Stimulated activated naive B cell treated with anti-CD40 and anti-IgM and Interleukin-4, amounts not matched to agents 10 μg/mL and 1 μg/mL and 100 μg/mL, for 72 hours (primary cell): ENCODE measurements around the gene HDGFL2.
"Not testable (repeated sequence)": the region's sequence is repeated elsewhere in the genome, so short reads cannot be mapped to it uniquely, and the experiment has no call there.

Experiments used
- ATAC-seq, 2 donors: fragments of 150-1000 bp; cut with Tn5 transposase; replicated peaks; 2 replicates each; pipeline ENCODE4 v1.10.0; 2021; ENCODE audit warnings: moderate library complexity in 1 of 2
- DNase-seq: peaks from one replicate; pipeline ENCODE4 v3.0.0; 2021
- H3K27ac Mint-ChIP-seq: one replicate; pipeline ENCODE4 v1.8.0; 2022; ENCODE audit warnings: mild to moderate bottlenecking, mixed read lengths
- H3K27me3 Mint-ChIP-seq, 2 donors: one replicate each; pipeline ENCODE4 v1.8.0; 2022; ENCODE audit warnings: mixed read lengths in 2 of 2
- H3K36me3 Mint-ChIP-seq, 2 donors: one replicate each; pipeline ENCODE4 v1.8.0; 2022; ENCODE audit warnings: mixed read lengths in 2 of 2, mild to moderate bottlenecking in 1 of 2
- H3K4me1 Mint-ChIP-seq, 2 donors: one replicate each; pipeline ENCODE4 v1.8.0; 2022; ENCODE audit warnings: mixed read lengths in 2 of 2, mild to moderate bottlenecking in 1 of 2
- H3K4me3 Mint-ChIP-seq, 2 donors: one replicate each; pipeline ENCODE4 v1.8.0; 2022; ENCODE audit warnings: mild to moderate bottlenecking in 2 of 2, mixed read lengths in 2 of 2, moderate library complexity in 1 of 2
- H3K9me3 Mint-ChIP-seq, 2 donors: one replicate each; pipeline ENCODE4 v1.8.0; 2022; ENCODE audit warnings: mixed read lengths in 2 of 2, mild to moderate bottlenecking in 1 of 2

The HDGFL2 gene

DNA sequence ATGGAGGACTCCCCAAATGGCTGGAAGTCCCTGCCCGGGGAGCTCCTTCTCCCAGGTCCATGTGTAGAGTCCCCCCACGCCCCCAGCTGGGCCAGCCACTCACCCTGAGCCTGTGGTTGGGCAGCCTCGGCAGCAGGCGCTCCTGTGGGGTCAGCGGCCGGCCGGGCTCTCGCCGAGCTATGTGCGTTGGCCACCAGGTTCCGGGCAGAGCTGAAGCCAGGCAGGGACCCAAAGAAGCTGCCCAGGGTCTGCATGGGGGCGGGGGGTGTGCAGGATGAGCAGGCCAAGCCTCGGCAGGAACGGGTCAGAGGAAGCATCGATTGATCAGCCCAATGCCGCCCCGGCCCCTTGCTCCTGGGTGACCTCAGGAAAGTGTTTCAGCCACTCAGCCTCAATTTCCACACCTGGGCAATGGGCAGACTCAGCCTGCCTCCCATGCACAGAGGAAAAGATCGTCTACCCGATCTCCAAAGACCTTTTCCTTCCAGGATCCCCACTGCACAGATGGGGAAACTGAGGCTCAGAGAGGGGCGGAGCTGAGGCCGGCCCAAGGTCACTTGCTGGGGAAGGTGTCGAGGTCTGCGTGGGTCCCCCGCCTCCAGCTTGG lies 45.5 kb downstream of the HDGFL2 start:
- no peak for ATAC-seq
- Mint-ChIP-seq H3K4me3 (no peak overlapping the region), H3K4me1 (no peaks in the 10 kb centered on the region), H3K27me3 (peaks cover 5 to 15% of the 10 kb centered on the region in 2 donors), H3K9me3 (no peaks in the 10 kb centered on the region), H3K36me3 (no peaks in the 10 kb centered on the region), H3K27ac (no peak overlapping the region)
- DNase-seq: no peak

GRCh38 chr19:4518345-4519171 lies 46.5 kb downstream of the HDGFL2 start, which contains the start of gene PLIN4:
PLIN4 (minus strand) TSS chr19:4518486; CDS start chr19:4518272, 214 bp downstream.
- Mint-ChIP-seq H3K9me3 (no peaks in the 10 kb centered on the region), H3K27me3 (peaks cover 5 to 15% of the 10 kb centered on the region in 2 donors), H3K27ac (peak within 1 kb of the TSS; percentile 4), H3K36me3 (no peaks in the 10 kb centered on the region), H3K4me3 (no peak within 1 kb of the TSS), H3K4me1 (no peaks in the 10 kb centered on the region)
- DNase-seq (no peak), ATAC-seq (peak in 1 of 2 donors; percentile 5)

GRCh38 chr19:4519172-4519496 lies 47.0 kb downstream of the HDGFL2 start:
- Mint-ChIP-seq H3K4me3 (no peak overlapping the region), H3K27me3 (peaks cover 5 to 15% of the 10 kb centered on the region in 2 donors), H3K36me3 (no peaks in the 10 kb centered on the region), H3K4me1 (no peaks in the 10 kb centered on the region), H3K27ac (no peak overlapping the region), H3K9me3 (no peaks in the 10 kb centered on the region)
- no peak for ATAC-seq
- no peak for DNase-seq

DNA sequence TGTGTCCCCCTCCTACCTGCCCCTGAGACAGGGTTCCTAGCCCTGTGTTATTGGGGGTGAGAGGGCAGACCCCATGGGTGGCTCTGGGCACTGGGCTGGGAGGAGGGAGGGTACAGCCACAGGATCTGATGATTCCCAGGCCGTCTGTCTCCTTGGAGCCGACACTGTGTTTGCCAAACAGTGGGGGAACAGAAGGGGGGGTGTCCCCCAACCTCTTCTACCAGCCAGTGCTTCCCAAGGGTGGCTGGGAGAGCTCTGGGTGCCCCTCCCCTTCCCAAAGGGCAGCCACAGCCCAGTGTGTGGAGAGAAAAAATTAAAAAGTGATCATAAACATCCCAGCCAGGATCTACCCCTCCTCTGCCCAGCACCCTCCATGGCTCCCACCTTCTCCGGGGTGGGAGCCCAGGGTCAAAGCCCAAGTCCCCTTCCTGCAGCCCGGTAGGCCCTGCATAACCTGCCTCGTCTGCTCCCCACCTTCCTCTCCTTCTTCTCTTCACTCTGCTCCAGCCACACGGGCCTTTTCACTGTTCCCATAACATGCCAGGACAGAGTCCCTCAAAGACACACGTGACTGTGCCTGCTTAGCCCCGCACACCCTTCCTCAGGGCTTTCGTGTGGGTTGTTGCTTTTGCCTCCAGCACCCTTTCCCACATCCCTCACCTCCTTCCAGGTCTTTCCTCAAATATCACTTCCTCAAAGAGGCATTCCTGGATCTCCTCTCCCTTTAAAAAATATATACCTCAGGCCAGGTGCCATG lies 47.6 kb downstream of the HDGFL2 start:
- Mint-ChIP-seq H3K27ac (no peak overlapping the region), H3K27me3 (peaks cover 5 to 15% of the 10 kb centered on the region in 2 donors), H3K9me3 (no peaks in the 10 kb centered on the region), H3K4me1 (no peaks in the 10 kb centered on the region), H3K36me3 (no peaks in the 10 kb centered on the region), H3K4me3 (no peak overlapping the region)
- ATAC-seq: no peak
- DNase-seq: no peak

DNA sequence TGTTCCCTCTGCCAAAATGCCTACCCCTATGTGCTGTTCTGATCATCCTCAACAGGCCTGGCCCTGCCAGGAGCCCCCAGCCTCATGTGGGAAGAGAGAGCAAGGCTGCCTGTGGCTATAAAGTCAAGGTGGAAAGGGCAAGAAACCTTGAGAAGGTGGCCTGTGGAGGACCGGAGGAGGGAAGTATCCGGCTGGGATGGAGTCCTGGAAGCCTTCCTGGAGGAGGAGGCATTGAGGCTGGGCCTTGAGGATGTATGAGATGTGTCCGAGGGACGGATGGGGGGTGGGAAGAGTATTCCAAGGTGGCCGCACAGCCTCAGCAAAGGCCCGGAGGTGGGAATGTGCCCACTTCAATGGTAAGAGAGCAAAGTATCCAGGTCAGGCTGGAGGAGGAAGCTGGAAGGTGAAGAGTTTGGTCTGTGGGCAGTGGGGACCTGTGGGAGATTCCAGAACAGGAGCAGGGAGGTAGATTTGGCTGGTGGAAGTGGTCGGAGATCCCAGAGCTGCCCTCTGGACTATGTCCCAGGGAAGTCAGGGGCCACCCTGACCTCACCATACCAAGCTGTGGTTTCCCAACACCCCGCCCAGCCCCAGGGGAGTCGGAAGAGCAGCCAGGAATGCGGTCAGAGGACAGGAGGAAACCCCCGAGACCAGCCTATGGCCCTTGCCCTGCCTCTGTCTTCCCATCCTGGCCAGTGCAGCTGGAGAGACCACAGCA lies 49.2 kb downstream of the HDGFL2 start:
- Mint-ChIP-seq H3K27ac (no peak overlapping the region), H3K4me3 (no peak overlapping the region), H3K36me3 (no peaks in the 10 kb centered on the region), H3K9me3 (no peaks in the 10 kb centered on the region), H3K27me3 (peaks cover 0 to 15% of the 10 kb centered on the region in 2 donors), H3K4me1 (peaks cover 0 to 2% of the 10 kb centered on the region in 2 donors)
- no peak for ATAC-seq
- DNase-seq: no peak

DNA sequence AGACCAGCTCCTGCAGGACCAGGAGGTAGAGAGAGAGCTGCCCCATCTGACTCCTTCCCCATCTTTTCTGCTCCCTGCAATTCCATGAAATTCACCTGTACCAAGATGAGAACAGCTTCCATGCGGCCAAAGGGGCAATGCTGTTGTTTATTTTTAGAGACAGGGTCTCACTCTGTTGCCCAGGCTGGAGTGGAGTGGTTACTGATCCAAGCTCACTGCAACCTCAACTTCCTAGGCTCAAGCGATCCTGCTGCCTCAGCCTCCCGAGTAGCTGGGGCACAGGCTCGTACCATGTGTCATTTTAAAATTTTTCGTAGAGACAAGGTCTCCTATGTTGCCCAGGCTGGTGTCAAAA lies 49.8 kb downstream of the HDGFL2 start:
- H3K4me1 Mint-ChIP-seq: peaks cover 0 to 2% of the 10 kb centered on the region in 2 donors
- H3K9me3 Mint-ChIP-seq: no peaks in the 10 kb centered on the region
- H3K27me3 Mint-ChIP-seq: peaks cover 0 to 15% of the 10 kb centered on the region in 2 donors
- H3K4me3 Mint-ChIP-seq: no peak overlapping the region
- DNase-seq: no peak
- no peaks in the 10 kb centered on the region for H3K36me3 Mint-ChIP-seq
- H3K27ac Mint-ChIP-seq: no peak overlapping the region
- no peak for ATAC-seq

- DNase-seq (no peak), ATAC-seq (no peak)
- no peak overlapping the region for H3K4me3 Mint-ChIP-seq
- no peaks in the 10 kb centered on the region for H3K9me3 Mint-ChIP-seq
- peaks cover 0 to 2% of the 10 kb centered on the region in 2 donors for H3K4me1 Mint-ChIP-seq
- no peaks in the 10 kb centered on the region for H3K36me3 Mint-ChIP-seq
- no peak overlapping the region for H3K27ac Mint-ChIP-seq
- H3K27me3 Mint-ChIP-seq: peaks cover 0 to 11% of the 10 kb centered on the region in 2 donors
Measured at GRCh38 chr19:4522291-4523002, 50.4 kb downstream of the HDGFL2 start.

DNA sequence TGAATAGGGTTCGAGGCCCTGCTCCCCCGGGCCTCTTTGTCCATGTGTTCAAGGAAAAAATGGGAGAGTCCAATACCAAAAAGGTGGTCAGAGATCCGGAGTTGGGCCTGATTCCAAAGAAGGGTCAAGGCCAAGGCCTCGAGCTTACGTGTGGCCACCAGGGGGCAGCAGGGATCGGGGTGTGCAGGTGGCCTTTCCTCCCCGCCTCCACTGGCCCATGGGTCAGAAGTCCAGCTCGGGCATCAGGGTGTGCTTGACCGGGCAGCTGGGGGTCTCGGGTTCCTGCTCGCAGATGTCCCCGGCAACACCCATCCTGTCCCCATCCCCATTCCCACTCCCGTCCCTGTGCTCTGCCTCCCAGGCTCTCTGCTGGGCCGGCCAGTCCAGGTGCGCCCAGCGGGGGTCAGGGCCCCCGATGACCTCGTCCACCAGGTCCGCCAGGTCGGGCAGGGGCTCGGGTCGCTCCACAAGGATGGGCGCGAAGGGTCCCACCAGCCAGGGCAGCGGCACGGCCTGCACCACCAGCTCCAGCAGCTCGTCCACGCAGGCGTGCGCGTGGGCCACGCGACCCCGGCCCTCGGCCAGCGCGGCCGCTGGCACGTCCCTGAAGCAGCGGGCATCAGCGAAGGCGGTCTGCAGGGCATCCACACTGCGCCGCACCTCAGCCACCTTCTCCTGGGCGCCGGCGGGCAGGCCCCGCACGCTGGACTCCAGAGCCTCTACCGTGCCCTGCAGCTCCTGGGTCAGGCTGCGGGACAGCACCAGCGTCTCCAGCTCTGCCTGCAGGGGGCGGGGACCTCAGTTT lies 51.4 kb downstream of the HDGFL2 start:
- Mint-ChIP-seq H3K4me1 (peaks cover 0 to 2% of the 10 kb centered on the region in 2 donors), H3K9me3 (no peaks in the 10 kb centered on the region), H3K36me3 (no peaks in the 10 kb centered on the region), H3K27me3 (peaks cover 0 to 11% of the 10 kb centered on the region in 2 donors), H3K4me3 (no peak overlapping the region), H3K27ac (no peak overlapping the region)
- DNase-seq: no peak
- no peak for ATAC-seq

GRCh38 chr19:4524808-4525562 lies 52.9 kb downstream of the HDGFL2 start:
- ATAC-seq (peak; percentile 78 to 85), DNase-seq (peak; percentile 40)
- peaks cover 0 to 2% of the 10 kb centered on the region in 2 donors for H3K4me1 Mint-ChIP-seq
- H3K27ac Mint-ChIP-seq: no peak overlapping the region
- no peak overlapping the region for H3K4me3 Mint-ChIP-seq
- peaks cover 0 to 13% of the 10 kb centered on the region in 2 donors for H3K27me3 Mint-ChIP-seq
- H3K9me3 Mint-ChIP-seq: no peaks in the 10 kb centered on the region
- H3K36me3 Mint-ChIP-seq: no peaks in the 10 kb centered on the region

DNA sequence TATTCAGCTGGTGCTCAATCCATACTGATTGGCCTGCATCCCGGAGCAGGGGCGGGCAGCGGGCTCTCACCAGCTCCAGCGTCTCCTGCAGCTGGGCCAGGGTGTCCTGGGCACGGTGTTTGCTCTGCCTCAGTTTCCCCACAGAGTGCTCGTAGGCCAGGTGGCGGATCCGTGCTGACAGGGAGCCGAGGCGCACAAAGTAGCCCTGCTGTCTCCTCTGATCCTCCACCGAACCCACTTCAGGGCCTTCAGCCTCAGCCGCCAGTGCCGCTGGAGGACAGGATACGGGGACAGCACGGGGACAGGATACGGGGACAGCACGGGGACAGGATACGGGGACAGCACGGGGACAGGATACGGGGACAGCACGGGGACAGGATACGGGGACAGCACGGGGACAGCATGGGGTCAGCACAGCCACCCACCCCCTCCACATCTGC lies 53.5 kb downstream of the HDGFL2 start:
- Mint-ChIP-seq H3K4me3 (no peak overlapping the region), H3K36me3 (no peaks in the 10 kb centered on the region), H3K4me1 (peaks cover 0 to 2% of the 10 kb centered on the region in 2 donors), H3K9me3 (no peaks in the 10 kb centered on the region), H3K27ac (no peak overlapping the region), H3K27me3 (peaks cover 0 to 16% of the 10 kb centered on the region in 2 donors)
- ATAC-seq: peak in 1 of 2 donors; percentile 11
- no peak for DNase-seq

GRCh38 chr19:4527377-4527776 lies 55.3 kb downstream of the HDGFL2 start:
- not testable (repeated sequence) for H3K4me3 Mint-ChIP-seq, H3K27me3 Mint-ChIP-seq, DNase-seq, ATAC-seq, H3K36me3 Mint-ChIP-seq, H3K4me1 Mint-ChIP-seq, H3K27ac Mint-ChIP-seq, H3K9me3 Mint-ChIP-seq

- H3K27ac Mint-ChIP-seq: peak overlapping the region; percentile 5
- H3K27me3 Mint-ChIP-seq: peaks cover 13 to 14% of the 10 kb centered on the region in 2 donors
- DNase-seq (no peak), ATAC-seq (no peak)
- no peaks in the 10 kb centered on the region for H3K9me3 Mint-ChIP-seq
- peaks cover 0 to 2% of the 10 kb centered on the region in 2 donors for H3K4me1 Mint-ChIP-seq
- H3K4me3 Mint-ChIP-seq: no peak overlapping the region
- H3K36me3 Mint-ChIP-seq: no peaks in the 10 kb centered on the region
Measured at GRCh38 chr19:4528843-4529242, 56.7 kb downstream of the HDGFL2 start.
